NCI-H2029 (cell line): ENCODE results near the gene RHEB.
A peak's percentile ranks its signal among the peaks of the same experiment; 100 is the strongest.

Source experiments
- DNase-seq: peaks from one replicate; lab custom pipeline; 2025; lab: John Stamatoyannopoulos, UW

RHEB gene

DNA sequence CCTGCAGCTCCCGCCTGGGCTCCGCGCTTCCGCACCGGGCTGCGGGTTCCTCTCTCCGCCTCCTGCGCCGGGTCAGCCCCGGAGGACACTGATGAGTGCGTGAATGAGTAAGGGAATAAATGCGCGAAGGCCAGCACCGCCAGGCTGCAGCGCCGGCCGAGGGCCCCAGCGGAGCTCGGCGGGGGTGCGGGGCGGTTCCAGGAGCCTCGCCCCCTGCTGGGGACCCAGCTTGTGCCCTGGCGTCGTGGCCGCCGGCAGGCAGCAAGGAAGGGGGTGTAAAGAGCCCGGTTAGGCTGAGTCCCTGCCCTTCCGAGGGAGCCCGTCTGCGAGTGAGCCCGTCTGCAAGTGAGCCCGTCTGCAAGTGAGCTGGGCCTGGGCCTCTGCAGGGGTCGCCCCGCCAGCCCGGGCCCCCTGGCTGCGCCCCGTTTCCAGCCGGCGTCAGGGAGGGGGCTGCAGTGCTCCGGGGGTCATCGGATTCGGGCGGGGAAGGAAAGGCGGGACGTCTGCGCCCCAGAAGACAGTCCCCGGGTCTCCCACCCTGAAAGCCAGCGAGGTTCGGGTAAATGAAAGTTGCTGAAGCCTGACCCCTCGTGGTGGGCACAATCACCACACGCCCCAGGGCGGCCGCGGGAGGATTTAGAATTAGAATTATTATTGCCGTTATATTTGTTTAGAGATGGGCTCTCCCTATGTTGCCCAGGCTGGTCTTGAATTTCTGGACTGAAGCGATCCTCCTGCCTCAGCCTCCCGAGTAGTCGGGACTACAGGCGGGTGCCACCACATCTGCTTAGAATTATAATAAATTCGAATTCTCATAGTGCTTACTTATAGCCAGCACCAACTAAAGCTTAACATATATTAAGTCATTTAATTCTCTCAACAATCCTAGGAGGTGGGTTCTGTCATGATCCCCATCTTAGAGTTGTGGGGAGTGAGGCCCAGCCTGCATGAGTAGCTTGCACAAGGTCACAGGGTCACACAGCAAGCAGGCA is 71.1 kb downstream of the RHEB start:
- DNase-seq = peak; percentile 17

DNA sequence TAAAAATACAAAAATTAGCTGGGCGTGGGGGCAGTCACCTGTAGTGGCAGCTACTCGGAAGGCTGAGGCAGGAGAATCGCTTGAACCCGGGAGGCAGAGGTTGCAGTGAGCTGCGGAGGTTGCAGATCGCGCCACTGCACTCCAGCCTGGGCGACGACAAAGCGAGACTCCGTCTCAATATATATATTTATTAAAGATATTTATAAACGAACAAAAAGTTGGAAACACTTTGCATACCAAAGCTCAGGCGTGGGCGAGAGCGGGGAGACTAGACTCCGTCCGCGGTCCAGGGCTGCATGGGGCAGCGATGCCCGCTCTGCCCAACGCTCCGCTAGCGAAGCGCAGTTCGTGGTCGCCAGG is 71.8 kb downstream of the RHEB start:
- DNase-seq = no peak

DNA sequence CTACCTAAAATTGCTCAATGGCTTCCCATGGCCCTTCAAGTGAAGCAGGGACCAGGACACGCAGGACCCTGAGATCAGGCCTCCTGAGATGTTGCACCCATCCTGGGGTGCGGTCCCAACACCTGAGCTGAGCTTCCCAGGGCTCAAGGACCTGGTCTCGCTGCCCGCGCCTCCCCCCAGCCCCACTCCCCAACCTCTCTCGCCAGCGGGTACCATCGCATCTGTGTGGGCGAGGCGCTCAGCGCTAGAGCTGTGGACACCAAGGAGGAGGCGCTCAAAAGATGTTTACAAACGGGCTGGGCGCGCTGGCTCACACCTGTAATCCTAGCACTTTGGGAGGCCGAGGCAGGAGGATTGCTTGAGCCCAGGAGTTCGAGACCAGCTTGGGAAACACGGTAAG is 72.4 kb downstream of the RHEB start:
- DNase-seq = no peak

DNA sequence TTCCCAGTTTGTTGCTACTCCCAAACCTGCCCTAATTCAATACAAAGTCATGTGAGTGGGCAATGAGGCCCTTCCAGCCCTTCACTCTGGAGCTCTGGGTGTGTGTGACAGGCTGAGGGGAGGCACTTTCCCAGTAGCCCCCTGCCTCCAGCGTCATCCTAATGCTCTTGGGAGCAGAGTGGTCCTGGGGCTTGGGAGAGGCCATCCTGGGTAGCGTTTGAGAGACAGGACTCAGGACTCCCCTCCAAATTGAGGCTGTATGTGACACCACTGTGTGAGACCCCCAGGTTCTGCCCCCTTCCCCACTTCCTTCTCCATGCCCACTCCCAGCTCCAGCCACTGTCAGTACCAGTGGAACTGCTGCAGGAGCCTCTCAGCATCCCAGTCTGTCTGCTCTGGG is 73.3 kb downstream of the RHEB start:
- DNase-seq = no peak

DNA sequence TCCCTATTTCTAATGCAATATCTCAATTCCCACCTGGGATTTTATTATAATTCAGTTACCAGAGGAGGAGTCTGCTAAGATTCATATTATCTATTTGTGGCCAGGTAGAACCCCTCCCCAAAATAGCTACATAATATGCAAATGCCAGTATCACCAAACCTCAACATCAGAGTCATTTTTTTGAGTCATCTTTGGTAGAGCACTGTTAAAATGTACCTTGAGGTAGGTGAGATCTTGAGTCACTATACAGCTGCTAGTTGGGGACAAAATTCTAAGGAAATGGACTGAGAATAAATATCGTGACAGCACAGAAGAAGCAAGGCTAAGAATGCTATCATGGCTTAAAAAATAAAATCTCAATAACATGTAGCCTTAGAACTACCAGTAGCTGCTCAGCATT is 75.1 kb downstream of the RHEB start:
- no peak for DNase-seq

DNA sequence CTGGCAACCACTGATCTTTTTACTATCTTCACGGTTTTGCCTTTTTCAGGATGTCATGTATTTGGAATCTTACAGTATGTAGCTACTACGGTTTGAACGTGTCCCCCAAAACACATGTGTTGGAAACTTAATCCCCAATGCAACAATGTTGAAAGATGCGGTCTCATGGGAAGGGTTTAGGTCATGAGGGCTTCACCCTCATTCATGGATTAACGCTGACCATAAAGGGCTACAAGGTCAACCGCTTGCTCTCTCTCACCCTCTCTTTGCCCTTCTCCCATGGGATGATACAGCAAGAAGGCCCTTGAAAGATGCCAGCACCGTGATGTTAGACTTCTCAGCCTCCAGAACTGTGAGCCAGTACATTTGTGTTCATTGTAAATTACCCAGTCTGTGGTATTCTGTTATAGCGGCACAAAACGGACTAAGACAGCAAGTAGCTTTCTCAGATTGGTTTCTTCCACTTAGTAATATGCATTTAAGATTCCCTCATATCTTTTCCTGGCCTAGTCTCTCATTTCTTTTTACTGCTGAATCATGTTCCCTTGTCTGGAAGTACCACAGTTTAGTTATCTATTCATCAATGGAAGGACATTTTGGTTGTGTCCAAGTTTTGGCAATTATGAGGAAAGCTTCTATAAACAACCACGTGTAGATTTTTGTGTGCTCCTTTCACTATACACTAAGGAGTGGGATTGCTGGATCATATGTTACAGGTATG is 76.8 kb downstream of the RHEB start:
- DNase-seq = no peak

DNA sequence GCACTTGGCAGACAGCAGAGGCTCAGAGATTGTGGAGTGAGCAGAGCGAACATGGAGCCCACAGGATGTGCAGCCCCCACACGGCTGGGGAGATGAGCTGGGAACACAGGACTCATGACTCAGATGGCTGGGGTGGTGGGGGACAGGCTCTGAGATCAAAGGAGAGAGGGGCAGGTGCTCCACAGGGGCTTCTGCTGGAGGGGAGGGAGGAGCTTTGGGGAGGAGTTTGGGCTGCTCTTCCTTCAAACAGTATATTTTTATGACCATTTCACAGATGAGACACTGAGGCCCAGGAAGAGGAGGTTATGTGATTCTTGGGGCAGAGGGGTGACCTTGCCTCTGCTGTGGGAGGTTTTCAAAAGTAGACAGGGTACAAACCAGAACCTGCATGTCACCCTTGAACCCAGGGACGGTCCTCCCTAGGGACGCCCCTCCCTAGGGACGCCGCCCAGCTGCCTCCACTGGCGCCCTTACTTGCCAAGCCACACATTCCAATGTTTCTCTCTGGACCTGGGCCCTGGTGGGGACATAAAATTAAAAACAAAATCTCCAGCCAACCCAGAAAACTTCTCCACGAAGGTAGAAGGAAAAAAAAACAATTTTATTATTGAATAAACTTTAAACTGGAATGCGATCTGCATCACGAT is 78.8 kb downstream of the RHEB start:
- no peak for DNase-seq

DNA sequence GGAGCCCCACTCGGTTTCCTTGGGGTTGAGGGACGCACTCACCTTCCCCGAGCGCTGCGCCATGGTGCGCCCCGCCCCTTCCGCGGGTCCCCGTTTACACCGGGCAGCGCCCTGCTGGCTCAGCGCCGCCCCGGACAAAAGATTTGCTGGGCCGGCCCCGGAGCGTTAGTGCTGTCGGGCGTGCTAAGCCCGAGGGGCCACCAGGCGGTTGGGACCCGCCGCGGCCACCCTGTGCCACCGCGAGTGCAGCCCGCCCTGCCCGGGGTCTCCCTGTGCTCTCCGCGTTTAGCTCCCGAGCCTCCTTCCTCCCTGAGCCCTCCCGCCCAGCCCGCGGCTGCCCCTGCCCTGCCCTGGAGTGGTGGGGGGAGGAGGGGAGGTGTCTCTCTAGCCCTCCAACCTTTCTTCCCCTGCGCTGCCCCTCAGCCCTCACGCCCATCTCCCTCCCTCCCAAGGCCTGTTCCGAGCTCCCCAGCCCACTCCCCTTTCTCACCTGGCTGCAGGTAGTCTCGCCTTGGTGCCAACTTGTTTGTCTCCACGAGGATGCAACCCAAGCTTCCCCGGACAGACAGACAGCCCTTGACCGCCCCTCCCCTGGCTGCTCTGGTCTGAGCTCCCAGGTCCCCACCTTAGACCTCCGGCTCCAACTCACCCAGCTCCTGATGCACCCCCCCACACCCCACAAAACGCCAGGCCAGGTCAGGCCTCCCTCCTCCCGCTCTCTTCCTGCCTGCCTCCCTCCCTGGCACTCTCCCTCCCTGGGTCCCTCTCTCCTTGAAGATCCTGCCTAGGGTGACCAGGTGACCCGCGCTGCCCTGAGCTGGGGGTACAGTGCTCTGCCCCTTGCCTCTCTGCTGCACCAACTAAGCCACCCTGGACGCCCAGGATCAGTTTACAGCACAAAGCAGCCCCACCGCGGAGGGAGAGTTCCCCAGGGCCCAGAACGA is 79.6 kb downstream of the RHEB start, which contains the start of gene CRYGN:
CRYGN (minus strand) TSS at position 287 of the 944 bp plus-strand sequence; CDS start at position 63, 224 bp downstream.
- no peak for DNase-seq

DNA sequence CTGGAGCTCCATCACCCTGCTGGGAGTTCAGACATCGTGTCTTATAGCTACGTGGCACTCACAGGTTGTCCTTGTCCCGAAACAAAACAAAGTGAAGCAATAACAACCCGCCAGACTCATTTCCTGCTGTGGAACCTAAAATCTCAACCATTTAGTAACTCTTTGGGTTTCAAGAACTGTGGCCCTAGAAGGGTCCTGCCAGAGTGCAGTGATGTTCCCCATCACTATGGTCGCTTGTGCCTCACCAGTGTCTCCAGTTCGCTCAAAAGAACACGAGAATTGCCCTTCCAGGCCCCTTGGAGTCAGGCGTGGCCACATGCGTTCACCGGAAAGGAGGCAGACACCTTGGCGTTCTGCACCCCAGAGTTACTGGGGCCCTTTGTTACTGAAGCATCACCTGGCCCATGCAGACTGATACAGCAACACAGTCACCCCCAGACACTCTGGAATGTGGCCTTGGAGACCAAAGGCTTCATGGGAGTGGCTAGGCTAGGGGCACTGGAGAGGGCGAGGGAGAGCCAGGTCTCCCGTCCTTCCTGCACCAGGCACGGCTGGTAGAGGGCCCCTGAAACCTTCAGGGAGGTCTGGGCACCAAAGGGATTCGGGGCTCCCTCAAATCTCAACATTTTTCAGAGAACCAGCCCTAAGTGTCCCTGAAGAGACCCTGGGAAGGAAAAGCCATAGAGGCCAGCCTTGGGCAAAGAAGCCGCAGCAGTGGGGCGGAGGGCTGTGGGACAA is 80.7 kb downstream of the RHEB start:
- DNase-seq = no peak

DNA sequence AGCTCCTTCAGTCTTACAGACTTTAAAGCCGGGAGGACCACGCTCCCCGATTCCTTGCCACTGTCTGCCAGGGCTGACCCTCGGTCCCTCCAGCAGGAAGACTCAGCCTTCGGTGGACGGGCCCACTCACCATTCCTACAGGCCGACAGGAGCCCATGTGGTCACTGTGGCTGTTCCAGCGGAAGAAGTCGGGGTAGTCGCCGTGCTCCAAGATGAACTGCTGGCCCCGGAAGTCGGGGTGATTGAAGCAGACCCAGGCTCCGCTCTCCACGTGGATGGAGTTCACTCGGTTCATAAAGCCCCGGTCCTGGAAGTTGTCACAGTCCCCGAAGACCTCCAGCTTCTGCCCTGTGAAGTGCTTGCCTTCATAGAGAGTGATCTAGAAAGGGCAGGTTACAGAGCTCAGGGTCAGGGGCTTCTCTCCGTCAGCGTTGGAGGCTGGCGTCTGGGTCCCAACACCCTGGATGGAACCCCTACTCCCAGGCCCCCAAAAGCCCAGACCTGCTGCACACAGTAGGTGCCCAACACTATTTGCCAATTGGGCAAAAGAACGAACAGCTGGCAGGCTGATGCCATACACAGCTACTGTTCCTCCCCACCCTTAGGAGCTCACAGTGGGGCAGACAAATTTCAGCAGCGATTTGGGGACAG is 81.7 kb downstream of the RHEB start:
- no peak for DNase-seq

DNA sequence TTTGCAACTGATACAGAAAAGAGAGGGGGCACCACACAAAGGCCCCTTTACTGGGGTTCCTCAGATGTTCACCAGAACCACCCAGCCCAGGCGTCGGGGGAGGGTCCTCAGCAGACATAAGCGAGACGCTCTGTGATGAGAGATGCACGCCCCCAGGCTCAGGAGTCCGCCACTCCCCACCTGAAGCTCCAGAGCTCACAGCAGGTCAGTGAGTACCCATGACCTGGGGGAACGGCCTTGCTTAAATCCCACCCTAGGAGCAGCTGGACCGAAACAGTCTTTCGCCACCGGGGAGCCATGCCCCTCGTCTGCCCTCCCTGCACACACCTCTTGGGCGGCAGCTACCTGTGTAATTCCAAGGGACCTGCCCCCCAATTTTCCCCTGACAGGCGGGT is 82.5 kb downstream of the RHEB start:
- no peak for DNase-seq

DNA sequence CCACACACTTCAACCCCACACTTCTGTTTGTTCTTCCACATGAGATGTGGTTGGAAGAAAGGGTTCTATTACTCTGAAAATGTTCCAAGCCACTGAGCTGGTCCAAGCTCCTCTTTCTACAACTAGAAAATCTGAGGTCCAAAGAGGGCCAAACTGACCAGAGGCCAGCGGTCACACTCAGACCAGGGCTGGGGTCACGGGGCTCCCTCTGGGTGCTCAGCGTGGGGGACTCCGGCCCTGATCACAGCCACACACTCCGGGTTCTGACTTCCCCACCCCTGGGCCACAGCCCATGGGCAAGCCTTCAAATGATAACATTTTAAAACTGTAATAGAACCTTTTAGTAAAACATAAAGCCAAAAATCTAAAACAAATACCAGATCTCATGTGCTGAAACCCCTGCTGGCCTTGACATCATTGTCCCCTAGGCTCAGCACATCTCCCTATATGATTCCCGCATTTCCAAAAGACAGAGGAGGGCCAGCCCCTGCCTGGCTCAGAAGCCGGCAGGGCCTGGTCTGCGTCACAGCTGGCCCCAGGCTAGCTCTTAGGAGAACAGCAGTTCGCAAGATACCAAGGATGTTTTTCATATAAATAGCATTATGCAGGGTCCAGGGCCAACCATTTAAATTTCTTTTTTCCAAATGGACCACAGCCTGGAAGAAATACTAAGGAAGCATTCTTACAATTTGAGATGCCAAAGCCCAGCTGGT is 83.1 kb downstream of the RHEB start:
- no peak for DNase-seq

DNA sequence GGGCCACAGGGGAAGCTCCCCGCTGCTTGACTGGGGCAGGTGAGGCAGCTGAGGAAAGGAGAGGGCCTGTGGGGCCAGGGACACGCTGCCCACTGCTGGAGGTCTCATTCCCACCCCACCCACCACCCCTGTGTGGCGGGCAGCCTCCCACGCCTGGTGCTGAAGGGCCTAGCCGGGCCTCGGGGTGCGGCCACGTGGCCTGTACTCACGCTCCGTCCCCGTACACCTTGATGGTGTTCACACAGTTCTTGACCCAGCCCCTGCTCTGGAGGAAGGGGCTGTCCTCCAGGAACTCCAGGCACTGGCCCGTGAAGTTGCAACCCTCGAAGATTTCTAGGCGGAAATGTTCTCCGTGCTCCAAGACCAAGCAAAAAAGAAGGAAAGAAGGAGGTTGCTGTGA is 83.7 kb downstream of the RHEB start:
- no peak for DNase-seq

DNA sequence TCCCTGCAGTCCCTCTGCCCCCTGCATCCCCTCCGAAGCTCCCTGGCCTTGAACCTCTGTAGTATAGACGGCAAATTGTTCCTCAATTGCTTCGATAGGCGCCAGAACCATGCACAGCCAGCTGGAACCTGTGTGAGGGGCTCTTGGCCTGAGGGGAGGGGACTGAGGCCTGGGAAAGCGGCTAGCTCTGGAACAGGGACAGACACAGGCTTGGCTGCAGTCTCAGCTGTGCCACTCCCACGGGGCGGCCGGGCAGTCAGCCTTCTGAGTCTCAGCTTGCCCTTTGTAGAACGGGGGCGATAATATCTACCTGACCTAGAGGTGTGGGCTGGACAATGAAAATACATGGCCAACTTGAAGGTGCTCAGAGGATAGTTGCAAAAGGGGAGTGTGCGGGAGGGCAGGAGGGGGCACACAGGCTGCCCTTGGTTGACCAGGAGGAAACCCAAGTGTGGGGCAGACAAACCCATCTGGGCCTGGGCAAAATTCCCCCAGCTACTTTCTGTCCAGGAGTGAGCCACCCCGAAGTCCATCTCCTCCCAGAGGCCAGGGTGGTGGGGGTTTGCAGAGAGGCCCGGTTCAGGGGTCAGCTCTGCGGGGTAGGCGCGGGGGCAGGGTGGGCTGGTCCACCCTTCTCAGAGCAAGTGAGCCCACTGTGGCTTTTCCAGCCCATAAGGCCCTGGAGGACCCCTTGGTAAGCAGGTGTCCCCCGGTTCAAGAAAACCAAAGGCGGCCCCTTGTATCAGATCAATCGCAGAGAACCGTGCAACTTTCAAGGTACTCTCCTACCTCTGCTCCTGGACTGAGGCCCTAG is 84.4 kb downstream of the RHEB start:
- DNase-seq = no peak

DNA sequence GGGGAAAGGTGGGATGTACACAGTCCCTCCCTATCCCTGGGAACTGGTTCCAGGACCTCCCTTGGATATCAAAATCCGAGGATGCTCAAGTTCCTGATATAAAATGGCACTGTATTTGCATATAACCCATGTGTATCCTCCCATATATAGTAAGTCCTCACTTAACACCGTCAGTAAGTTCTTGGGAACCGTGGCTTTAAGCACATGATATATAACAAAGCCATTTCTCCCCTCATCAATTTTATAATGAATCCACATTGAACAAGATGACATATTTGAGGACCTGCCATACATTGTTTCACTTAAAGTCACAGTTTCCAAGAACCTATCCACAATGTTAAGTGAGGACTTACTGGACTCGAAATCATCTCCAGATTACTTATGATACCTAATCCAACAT is 85.1 kb downstream of the RHEB start:
- no peak for DNase-seq

DNA sequence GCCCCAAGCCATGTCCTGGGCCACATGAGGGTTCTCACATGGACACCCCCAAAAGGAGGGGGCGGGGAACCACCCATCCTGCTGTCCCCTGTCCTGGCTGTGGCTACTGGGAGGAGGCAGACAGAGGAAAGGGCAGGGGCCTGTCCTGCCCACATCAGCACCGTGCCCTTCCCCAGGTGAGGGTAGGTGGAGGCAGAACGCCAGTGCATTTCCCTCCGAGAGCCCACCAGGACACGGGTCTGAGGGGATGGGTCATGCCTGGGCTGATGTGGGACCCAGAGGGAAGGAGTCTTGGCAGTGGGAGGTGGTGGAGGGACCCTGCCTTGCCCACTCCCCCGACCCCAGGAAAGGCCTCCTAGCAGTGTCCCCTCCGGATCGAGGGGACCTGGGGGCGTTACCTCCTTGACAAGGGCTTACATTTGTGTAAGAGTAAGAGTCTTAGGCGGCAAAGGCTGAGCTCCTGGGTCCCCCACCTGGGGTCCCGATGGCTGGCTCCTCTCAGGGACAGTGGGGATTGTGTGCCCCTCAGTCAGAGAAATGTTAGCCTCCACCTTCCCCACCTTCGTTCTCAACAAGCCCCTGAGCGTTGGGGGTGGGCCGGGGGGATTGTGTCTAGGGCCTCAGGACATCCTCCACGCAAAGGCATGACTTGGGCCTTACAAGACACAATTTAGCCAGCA is 85.8 kb downstream of the RHEB start:
- DNase-seq = no peak

DNA sequence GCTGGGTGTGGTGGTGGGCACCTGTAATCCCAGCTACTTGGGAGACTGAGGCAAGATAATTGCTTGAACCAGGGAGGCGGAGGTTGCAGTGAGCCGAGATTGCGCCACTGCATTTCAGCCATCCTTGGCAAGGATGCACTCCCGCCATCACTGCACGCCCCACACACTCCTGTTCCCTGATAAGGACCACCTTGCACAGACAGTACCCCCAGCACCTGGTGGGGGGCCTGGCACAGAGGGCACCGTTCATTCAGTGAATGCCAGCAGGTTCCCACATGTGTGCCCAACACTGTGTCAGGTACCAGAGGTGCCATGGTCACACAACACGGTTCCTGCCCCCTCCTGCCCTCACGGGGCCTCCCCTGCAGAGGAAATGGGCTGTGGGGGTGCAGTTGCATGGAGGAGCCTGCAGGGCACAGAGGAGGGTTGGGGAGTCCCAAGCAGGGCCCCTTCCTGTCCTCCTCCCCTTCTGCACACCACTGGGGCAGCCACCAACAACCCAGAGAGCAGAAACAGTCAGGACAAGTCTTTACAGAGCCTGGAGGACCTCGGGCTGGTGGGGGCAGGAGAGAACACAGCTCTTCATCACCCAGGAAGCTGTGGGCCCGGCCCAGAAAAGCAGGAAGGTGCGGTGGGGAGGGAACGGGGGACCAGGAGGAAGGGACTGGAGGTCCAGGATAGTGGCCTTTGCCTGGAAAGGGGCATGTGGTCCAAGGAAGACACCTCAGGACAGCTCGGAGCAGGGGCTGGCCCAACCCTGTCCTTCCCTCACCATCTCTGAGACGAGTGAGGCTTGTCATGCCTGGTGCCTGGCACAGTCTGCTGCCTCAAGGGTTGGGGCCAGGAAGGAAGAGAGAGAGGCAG is 86.8 kb downstream of the RHEB start:
- DNase-seq = no peak
